HEK293T (cell line): ENCODE results near the gene DFFA.

Source experiments
- CTCF ChIA-PET: fragments of 350-600 bp; formaldehyde crosslinking; extraction: SDS; loops from one replicate; lab custom pipeline; 2021; ENCODE audit warnings: antibody characterized with exemption, inconsistent platforms; lab: Yijun Ruan, JAX
- POLR2A ChIA-PET: fragments of 350-600 bp; formaldehyde crosslinking; extraction: SDS; loops from one replicate; lab custom pipeline; 2020; ENCODE audit warnings: antibody characterized with exemption, inconsistent platforms; lab: Yijun Ruan, JAX
- DNase-seq: peaks from one replicate; pipeline ENCODE4 v3.0.0; 2012; ENCODE audit warnings: mixed read lengths; ENCODE audit errors: extremely low spot score
- ARNT ChIP-seq: fragments of 450-650 bp; IDR thresholded peaks from 2 replicates; pipeline ENCODE4 v1.6.1; 2017; ENCODE audit warnings: mild to moderate bottlenecking
- BHLHE40 ChIP-seq: fragments of 450-650 bp; IDR thresholded peaks from 2 replicates; pipeline ENCODE4 v1.6.1; 2016; ENCODE audit warnings: mild to moderate bottlenecking, moderate library complexity, borderline replicate concordance
- CTBP1 ChIP-seq: fragments of 450-650 bp; IDR thresholded peaks from 2 replicates; pipeline ENCODE4 v1.6.1; 2016; ENCODE audit warnings: borderline replicate concordance
- ELF4 ChIP-seq: fragments of 450-650 bp; IDR thresholded peaks from 2 replicates; pipeline ENCODE4 v1.6.1; 2017; ENCODE audit warnings: antibody characterized with exemption
- FOXA1 ChIP-seq: fragments of 450-650 bp; IDR thresholded peaks from 2 replicates; pipeline ENCODE4 v1.6.1; 2016; ENCODE audit warnings: mild to moderate bottlenecking
- FOXK2 ChIP-seq: fragments of 450-650 bp; IDR thresholded peaks from 2 replicates; pipeline ENCODE4 v1.6.1; 2016; ENCODE audit warnings: mild to moderate bottlenecking
- FOXM1 ChIP-seq: fragments of 450-650 bp; IDR thresholded peaks from 2 replicates; pipeline ENCODE4 v1.6.1; 2017; ENCODE audit warnings: mild to moderate bottlenecking, borderline replicate concordance
- HDGF ChIP-seq: fragments of 450-650 bp; IDR thresholded peaks from 2 replicates; pipeline ENCODE4 v1.6.1; 2017; ENCODE audit warnings: antibody characterized with exemption, borderline replicate concordance
- L3MBTL2 ChIP-seq: fragments of 450-650 bp; conservative IDR thresholded peaks from 2 replicates; pipeline ENCODE4 v1.6.1; 2016; ENCODE audit warnings: mild to moderate bottlenecking
- LEF1 ChIP-seq: fragments of 450-650 bp; IDR thresholded peaks from 2 replicates; pipeline ENCODE4 v1.6.1; 2017; ENCODE audit warnings: mild to moderate bottlenecking, borderline replicate concordance
- NFRKB ChIP-seq: fragments of 450-650 bp; IDR thresholded peaks from 2 replicates; pipeline ENCODE4 v1.6.1; 2016; ENCODE audit warnings: mild to moderate bottlenecking, moderate library complexity
- SP1 ChIP-seq: fragments of 450-650 bp; IDR thresholded peaks from 2 replicates; pipeline ENCODE4 v1.6.1; 2017
- SUZ12 ChIP-seq: fragments of 450-650 bp; IDR thresholded peaks from 2 replicates; pipeline ENCODE4 v1.6.1; 2016; ENCODE audit warnings: mild to moderate bottlenecking
- TARDBP ChIP-seq: fragments of 450-650 bp; IDR thresholded peaks from 2 replicates; pipeline ENCODE4 v1.6.1; 2016
- ZNF384 ChIP-seq: fragments of 450-650 bp; IDR thresholded peaks from 2 replicates; pipeline ENCODE4 v1.6.1; 2016
- TF ChIP-seq, protein P1 (sequence below): fragments of 450-650 bp; IDR thresholded peaks from 2 replicates; pipeline ENCODE4 v1.6.1; 2016

The DFFA gene

GRCh38 chr1:10438677-10439163, 33.6 kb downstream of the DFFA start:
- TF ChIP-seq HDGF, result no peak
- no peak for TF ChIP-seq ARNT
- ChIA-PET CTCF (no interaction called here), POLR2A (no interaction called here)
- DNase-seq, result no peak

- no peak for DNase-seq
- POLR2A ChIA-PET, result no interaction called here
- CTCF ChIA-PET, result interaction anchor here (0.7 kb wide), 1 partner anchor 1588 kb away, joined by 4 read pairs; no protein-coding TSS in a partner anchor
- no peak for TF ChIP-seq LEF1
- no peak for TF ChIP-seq FOXK2
- TF ChIP-seq BHLHE40, result no peak
- TF ChIP-seq, protein P1, sequence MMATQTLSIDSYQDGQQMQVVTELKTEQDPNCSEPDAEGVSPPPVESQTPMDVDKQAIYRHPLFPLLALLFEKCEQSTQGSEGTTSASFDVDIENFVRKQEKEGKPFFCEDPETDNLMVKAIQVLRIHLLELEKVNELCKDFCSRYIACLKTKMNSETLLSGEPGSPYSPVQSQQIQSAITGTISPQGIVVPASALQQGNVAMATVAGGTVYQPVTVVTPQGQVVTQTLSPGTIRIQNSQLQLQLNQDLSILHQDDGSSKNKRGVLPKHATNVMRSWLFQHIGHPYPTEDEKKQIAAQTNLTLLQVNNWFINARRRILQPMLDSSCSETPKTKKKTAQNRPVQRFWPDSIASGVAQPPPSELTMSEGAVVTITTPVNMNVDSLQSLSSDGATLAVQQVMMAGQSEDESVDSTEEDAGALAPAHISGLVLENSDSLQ, result no peak
- no peak for TF ChIP-seq ELF4
- TF ChIP-seq SP1, result no peak
- no peak for TF ChIP-seq L3MBTL2
- no peak for TF ChIP-seq FOXM1
- TF ChIP-seq FOXA1, result no peak
- TF ChIP-seq TARDBP, result no peak
- TF ChIP-seq ARNT, result no peak
Observed at GRCh38 chr1:10437052-10437451, 35.3 kb downstream of the DFFA start.

DNA sequence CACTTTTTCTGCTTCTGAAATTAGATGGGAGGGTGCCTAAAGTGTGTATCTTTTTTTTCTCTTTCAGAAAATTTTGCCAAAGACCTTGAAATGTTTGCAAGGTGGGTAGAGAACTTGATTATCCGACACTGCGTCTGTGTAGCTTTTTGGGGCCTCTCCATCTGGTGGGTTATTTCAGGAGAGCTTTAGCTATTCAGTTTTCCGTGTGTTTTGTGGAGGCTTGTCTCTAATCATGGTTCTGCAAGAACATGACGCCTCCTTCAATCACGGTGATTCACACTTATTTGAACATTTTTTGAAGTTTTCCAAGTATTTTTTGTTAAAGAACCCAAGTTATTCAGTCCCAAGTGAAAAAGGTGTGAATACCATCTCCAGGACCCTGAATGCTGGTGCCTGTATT, 37.7 kb downstream of the DFFA start:
- no peak for DNase-seq
- TF ChIP-seq L3MBTL2, result no peak
- no peak for TF ChIP-seq TARDBP
- TF ChIP-seq ELF4, result no peak
- TF ChIP-seq ZNF384, result no peak
- TF ChIP-seq FOXA1, result no peak
- no peak for TF ChIP-seq SP1
- TF ChIP-seq FOXM1, result no peak
- TF ChIP-seq, protein P1, result no peak
- TF ChIP-seq SUZ12, result no peak
- TF ChIP-seq NFRKB, result no peak
- no peak for TF ChIP-seq FOXK2
- TF ChIP-seq LEF1, result no peak
- no peak for TF ChIP-seq CTBP1
- TF ChIP-seq BHLHE40, result no peak
- no peak for TF ChIP-seq HDGF
- no peak for TF ChIP-seq ARNT
- ChIA-PET CTCF (interaction anchor here (2.6 kb wide), 1 partner anchor 60 kb away, joined by 9 read pairs; no protein-coding TSS in a partner anchor), POLR2A (no interaction called here)

GRCh38 chr1:10433790-10434189, 38.5 kb downstream of the DFFA start:
- TF ChIP-seq TARDBP, result no peak
- TF ChIP-seq SUZ12, result no peak
- TF ChIP-seq ZNF384, result no peak
- no peak for TF ChIP-seq ELF4
- TF ChIP-seq, protein P1, result no peak
- no peak for TF ChIP-seq FOXK2
- TF ChIP-seq LEF1, result no peak
- no peak for TF ChIP-seq FOXM1
- no peak for TF ChIP-seq L3MBTL2
- TF ChIP-seq BHLHE40, result no peak
- TF ChIP-seq SP1, result no peak
- TF ChIP-seq NFRKB, result no peak
- TF ChIP-seq HDGF, result no peak
- no peak for TF ChIP-seq CTBP1
- TF ChIP-seq FOXA1, result no peak
- no peak for TF ChIP-seq ARNT
- POLR2A ChIA-PET, result no interaction called here
- no peak for DNase-seq
- CTCF ChIA-PET, result interaction anchor here (2.6 kb wide), 1 partner anchor 61 kb away, joined by 9 read pairs; no protein-coding TSS in a partner anchor

GRCh38 chr1:10432910-10433700, 39.2 kb downstream of the DFFA start:
- DNase-seq, result no peak
- TF ChIP-seq NFRKB (no peak), ZNF384 (no peak), TARDBP (no peak), HDGF (no peak), ARNT (no peak), ELF4 (no peak), L3MBTL2 (no peak), FOXK2 (no peak)
- TF ChIP-seq, protein P1, result no peak; the same call in 1 of the 2 replicates
- POLR2A ChIA-PET, result interaction anchor here (1.0 kb wide), 1 partner anchor 58 kb away, joined by 3 read pairs; no protein-coding TSS in a partner anchor
- CTCF ChIA-PET, result interaction anchor here (2.6 kb wide), 1 partner anchor 61 kb away, joined by 9 read pairs; no protein-coding TSS in a partner anchor
